Activated naive CD4-positive, alpha-beta T cell treated with anti-CD3 and anti-CD28 coated beads, Interleukin-2, amount 10 ng/mL, durations not matched to agents 7 days and 5 days (primary cell): ENCODE results near the gene APOL3.
"Not testable (repeated sequence)": the region's sequence is repeated elsewhere in the genome, so short reads cannot be mapped to it uniquely, and the experiment has no call there.

Experiments
- CTCF ChIA-PET: fragments of 350-600 bp; sonication (Branson Sonifier 250); formaldehyde crosslinking; loops from one replicate; lab custom pipeline; 2021; ENCODE audit warnings: antibody characterized with exemption; lab: Charles Lee
- DNase-seq: peaks from one replicate; pipeline ENCODE4 v3.0.0-alpha.2; 2020
- H3K27ac Mint-ChIP-seq: one replicate; pipeline ENCODE4 v1.8.0; 2021; ENCODE audit warnings: mild to moderate bottlenecking, moderate library complexity, mixed read lengths
- H3K27me3 Mint-ChIP-seq: one replicate; pipeline ENCODE4 v1.8.0; 2021; ENCODE audit warnings: mild to moderate bottlenecking, mixed read lengths
- H3K36me3 Mint-ChIP-seq: one replicate; pipeline ENCODE4 v1.8.0; 2021; ENCODE audit warnings: mixed read lengths
- H3K4me1 Mint-ChIP-seq: one replicate; pipeline ENCODE4 v1.8.0; 2021; ENCODE audit warnings: mixed read lengths
- H3K4me3 Mint-ChIP-seq: one replicate; pipeline ENCODE4 v1.8.0; 2021; ENCODE audit warnings: mild to moderate bottlenecking, moderate library complexity, mixed read lengths
- H3K9me3 Mint-ChIP-seq: one replicate; pipeline ENCODE4 v1.8.0; 2021; ENCODE audit warnings: mixed read lengths

The APOL3 gene

DNA sequence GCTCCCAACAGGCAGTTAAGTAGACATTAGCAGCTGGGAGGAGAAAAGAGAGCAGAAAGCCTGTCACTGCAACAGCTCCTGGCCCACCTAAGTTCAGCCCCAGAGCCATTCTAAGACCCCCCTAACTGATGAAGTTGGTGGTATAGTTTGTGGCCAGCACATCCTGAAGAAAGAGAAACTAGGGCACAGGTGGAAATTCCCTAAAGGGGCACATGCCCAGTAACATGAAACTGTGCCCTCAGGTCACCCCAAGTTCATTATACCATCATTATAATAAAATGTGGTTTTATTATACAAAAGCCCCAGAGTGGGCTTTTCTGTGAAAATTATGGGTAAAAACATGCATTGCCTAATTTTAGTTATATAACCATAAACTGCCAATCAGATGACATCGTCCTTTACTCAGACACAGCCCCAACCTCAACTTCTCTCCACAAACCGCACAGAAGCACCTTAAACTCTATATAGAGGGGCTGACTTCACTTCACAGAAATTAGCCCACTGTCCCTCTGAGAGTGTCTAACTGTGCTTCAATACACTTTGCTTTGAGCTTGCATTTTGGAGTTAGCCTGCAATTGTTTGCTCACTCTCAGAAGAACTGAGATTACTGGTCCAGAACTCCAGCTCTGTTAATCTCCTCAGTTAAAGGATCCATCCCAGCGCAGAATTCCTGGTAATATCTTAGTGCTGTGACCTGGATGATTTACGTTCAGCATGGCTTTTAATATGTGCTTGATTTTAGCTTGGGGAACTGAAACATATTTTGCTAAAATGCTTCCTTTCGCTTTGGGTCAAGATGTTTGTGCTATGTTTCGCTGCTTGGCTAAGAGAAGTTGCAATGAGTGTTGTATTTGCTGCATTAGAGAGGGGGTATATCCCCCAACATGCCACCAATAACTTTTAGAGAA, 1.8 kb upstream of the APOL3 start:
- DNase-seq: peak; percentile 40
- H3K27ac Mint-ChIP-seq: peak overlapping the region; percentile 93
- peaks cover 29% of the 10 kb centered on the region for H3K36me3 Mint-ChIP-seq
- H3K9me3 Mint-ChIP-seq: no peaks in the 10 kb centered on the region
- CTCF ChIA-PET: interaction anchor here (1.0 to 3.4 kb wide), 4 partner anchors 17 to 116 kb away, joined by 3 to 33 read pairs (median 5); partner anchors contain the start of gene APOL2
- peaks cover 86% of the 10 kb centered on the region for H3K4me1 Mint-ChIP-seq
- H3K27me3 Mint-ChIP-seq: peaks cover 5% of the 10 kb centered on the region
- peak overlapping the region; percentile 27 for H3K4me3 Mint-ChIP-seq

DNA sequence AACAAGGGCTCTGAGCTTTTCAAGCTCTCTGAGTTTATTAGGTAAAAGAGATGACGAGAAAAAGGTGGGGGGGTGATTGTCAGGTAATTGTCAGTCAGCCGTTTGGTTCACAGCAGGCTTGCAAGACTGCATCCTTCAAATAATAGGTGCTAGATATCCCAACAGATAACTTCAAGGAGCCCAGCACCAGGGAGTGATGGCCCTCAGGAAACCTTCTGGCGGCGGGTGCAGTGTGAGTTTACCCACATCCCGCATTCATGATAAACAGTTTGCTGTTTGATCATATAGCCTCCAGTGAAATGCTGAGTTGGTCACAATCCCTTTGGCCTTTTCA, 1.2 kb upstream of the APOL3 start:
- Mint-ChIP-seq H3K27ac (peak overlapping the region; percentile 93), H3K4me3 (peak overlapping the region; percentile 51), H3K36me3 (peaks cover 35% of the 10 kb centered on the region), H3K4me1 (peaks cover 86% of the 10 kb centered on the region)
- not testable (repeated sequence) for H3K9me3 Mint-ChIP-seq, H3K27me3 Mint-ChIP-seq
- peak; percentile 47 for DNase-seq
- CTCF ChIA-PET: interaction anchor here (3.4 kb wide), 1 partner anchor 18 kb away, joined by 33 read pairs; no protein-coding TSS in a partner anchor

DNA sequence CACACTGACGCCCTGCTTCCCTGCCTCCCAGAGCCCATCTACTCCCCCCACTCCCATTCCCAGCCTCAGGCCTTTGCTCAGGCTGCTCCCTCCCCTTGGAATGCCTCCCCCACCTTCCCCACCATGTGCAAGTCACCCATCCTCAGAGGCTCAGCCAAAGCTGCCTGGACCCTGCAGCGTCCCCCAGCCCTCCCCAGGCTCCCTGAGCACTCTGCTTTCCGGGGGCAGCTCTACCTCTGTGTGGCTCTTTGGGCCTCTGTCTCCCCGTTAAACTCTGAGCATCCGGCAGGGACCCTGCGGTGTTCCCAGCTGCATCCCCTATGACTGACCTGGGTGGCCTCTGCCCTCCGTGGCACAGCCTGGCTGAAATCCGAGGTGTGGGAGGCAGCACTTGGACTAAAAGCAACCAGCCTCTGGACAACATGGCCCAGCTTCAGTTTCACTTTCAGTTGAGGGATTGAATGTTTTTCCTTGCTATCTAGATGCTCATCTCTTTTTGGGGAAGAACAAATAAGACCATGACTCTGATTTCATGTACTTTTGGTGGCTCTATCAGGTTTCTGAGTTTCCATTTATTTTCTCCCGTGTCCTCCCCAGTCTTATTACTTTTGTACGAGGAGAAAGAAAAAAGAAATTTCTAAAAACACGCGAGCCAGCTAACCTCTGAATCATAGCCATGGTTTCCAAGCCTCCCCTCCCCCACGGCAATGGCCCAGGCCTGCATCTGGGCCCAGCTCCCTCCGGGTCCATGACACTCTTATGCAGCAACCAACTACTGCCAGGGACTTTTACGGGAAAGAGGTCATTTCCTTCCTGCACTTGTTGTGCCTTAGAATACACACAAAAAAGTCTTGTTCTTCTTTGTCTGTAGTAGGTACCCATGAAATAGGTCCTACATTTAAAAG, 3.8 kb downstream of the APOL3 start:
- CTCF ChIA-PET: interaction anchor here (1.6 kb wide), 1 partner anchor 21 kb away, joined by 4 read pairs; no protein-coding TSS in a partner anchor
- Mint-ChIP-seq H3K27me3 (no peaks in the 10 kb centered on the region), H3K36me3 (peaks cover 79% of the 10 kb centered on the region), H3K4me3 (peak overlapping the region; percentile 99), H3K4me1 (peaks cover 89% of the 10 kb centered on the region), H3K27ac (peak overlapping the region; percentile 96), H3K9me3 (peaks cover 7% of the 10 kb centered on the region)
- DNase-seq: peak; percentile 73

DNA sequence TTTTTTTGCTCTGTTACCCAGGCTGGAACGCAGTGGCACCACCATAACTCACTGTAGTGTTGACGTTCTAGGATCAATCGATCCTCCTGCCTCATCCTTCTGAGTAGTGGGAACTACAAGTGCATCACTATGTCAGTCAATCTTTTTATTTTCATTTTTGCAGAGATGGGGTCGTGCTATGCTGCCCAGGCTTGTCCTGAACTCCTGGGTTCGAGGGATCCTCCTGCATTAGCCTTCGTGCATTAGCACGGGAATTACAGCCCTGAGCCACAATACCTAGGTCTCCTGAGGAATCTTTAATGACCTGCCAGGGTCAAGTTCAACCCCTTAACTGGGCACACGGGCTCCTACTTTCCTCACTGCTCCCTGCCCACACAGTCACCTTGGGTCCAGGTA, 4.4 kb downstream of the APOL3 start:
- peaks cover 89% of the 10 kb centered on the region for H3K4me1 Mint-ChIP-seq
- CTCF ChIA-PET: interaction anchor here (1.6 kb wide), 1 partner anchor 22 kb away, joined by 4 read pairs; no protein-coding TSS in a partner anchor
- H3K27me3 Mint-ChIP-seq: no peaks in the 10 kb centered on the region
- H3K9me3 Mint-ChIP-seq: peaks cover 8% of the 10 kb centered on the region
- peak overlapping the region; percentile 96 for H3K27ac Mint-ChIP-seq
- H3K36me3 Mint-ChIP-seq: peaks cover 85% of the 10 kb centered on the region
- no peak for DNase-seq
- peak overlapping the region; percentile 99 for H3K4me3 Mint-ChIP-seq

DNA sequence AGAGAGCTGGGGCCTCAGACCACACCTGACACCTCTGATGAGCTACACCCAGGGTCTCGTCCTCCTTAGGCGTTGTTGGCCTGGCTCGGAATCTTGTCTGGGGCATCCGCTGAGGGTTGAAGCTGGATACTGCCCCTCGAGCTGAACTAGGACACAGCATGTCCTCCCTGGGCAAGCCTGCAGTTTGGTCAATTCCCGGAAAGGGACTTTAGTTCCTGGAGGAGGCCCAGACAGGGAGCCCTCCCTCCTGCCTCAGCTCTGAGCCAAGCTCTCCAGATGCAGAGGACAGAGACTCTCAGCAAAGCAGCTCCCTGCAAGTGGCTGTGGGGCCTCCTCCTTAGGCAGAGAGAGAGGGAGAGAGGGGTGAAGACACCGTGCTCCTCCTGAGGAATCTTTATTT, 4.9 kb downstream of the APOL3 start:
- peak overlapping the region; percentile 96 for H3K27ac Mint-ChIP-seq
- CTCF ChIA-PET: interaction anchor here (1.1 to 1.6 kb wide), 2 partner anchors 8 to 22 kb away, joined by 4 read pairs; no protein-coding TSS in a partner anchor
- H3K4me1 Mint-ChIP-seq: peaks cover 89% of the 10 kb centered on the region
- H3K4me3 Mint-ChIP-seq: peak overlapping the region; percentile 99
- no peak for DNase-seq
- H3K36me3 Mint-ChIP-seq: peaks cover 89% of the 10 kb centered on the region
- H3K27me3 Mint-ChIP-seq: no peaks in the 10 kb centered on the region
- H3K9me3 Mint-ChIP-seq: peaks cover 8% of the 10 kb centered on the region

DNA sequence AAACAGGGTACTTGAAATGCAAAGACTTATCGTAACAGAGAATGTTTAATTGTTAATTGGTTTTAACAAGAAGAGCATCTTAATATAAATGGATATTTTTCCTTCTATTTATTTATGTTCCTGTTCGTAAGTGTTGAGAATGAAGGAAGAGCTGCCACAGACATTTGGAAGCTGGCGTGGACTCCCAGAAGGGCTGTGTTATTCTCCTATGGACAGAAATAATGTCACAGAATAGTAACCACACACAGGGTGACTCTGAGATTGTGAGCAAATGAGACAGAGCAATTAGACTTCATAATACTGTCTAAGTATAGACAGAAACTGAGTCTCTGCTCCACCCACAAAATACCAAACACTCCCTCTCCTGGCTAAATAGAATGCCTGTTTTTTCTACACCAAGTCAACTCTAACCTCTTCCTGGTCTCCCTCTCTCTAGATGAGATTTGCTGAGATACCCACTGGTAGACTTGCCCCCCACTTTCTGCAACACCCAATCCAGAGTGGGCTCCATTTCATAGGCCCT, 6.1 kb downstream of the APOL3 start:
- Mint-ChIP-seq H3K27ac (peak overlapping the region; percentile 11), H3K36me3 (peaks cover 84% of the 10 kb centered on the region), H3K9me3 (peaks cover 8% of the 10 kb centered on the region), H3K4me1 (peaks cover 79% of the 10 kb centered on the region), H3K4me3 (no peak overlapping the region), H3K27me3 (no peaks in the 10 kb centered on the region)
- CTCF ChIA-PET: interaction anchor here (1.1 kb wide), 1 partner anchor 9 kb away, joined by 4 read pairs; no protein-coding TSS in a partner anchor
- no peak for DNase-seq

DNA sequence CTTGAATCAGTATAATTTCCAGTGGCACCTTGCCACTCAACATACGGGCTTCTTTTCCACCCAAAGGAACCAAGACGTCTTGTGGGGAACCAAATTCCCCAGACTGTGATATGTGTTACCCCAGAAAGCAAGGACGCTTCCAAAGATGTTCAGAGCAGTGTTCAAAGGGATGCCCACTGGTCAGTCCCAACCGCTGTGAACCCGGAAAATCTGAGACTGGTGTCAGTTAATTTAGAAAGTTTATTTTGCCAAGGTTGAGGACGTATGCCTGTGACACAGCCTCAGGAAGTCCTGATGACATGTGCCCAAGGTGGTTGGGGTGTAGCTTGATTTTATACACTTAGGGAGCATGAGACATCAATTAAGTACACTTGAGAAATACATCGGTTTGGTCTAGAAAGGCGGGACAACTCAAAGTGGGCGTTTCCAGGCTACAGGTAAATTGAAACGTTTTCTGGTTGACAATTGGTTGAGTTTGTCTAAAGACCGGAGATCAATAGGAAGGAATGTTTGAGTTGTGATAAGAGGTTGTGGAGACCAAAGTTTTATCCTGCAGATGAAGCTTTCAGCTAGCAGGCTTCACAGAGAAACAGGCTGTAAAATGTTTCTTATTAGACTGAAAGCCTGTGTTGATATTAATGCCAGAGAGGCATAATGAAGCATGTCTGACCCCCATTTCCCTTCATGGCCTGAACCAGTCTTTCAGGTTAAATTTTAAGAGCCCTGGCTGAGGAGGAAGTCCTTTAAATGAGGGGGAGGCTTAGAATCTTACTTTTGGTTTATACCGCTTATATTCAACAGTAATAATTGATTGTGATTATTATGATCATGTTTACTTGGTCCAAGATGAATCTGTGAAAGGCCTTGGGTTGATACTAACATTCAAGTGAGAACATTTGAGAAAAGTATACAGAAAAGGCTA, 6.8 kb downstream of the APOL3 start:
- no peaks in the 10 kb centered on the region for H3K27me3 Mint-ChIP-seq
- H3K27ac Mint-ChIP-seq: no peak overlapping the region
- CTCF ChIA-PET: interaction anchor here (2.3 to 2.4 kb wide), 3 partner anchors 25 to 85 kb away, joined by 4 to 11 read pairs (median 6); partner anchors contain the start of gene APOL2
- H3K4me3 Mint-ChIP-seq: no peak overlapping the region
- peaks cover 8% of the 10 kb centered on the region for H3K9me3 Mint-ChIP-seq
- H3K4me1 Mint-ChIP-seq: peaks cover 72% of the 10 kb centered on the region
- no peak for DNase-seq
- H3K36me3 Mint-ChIP-seq: peaks cover 79% of the 10 kb centered on the region

DNA sequence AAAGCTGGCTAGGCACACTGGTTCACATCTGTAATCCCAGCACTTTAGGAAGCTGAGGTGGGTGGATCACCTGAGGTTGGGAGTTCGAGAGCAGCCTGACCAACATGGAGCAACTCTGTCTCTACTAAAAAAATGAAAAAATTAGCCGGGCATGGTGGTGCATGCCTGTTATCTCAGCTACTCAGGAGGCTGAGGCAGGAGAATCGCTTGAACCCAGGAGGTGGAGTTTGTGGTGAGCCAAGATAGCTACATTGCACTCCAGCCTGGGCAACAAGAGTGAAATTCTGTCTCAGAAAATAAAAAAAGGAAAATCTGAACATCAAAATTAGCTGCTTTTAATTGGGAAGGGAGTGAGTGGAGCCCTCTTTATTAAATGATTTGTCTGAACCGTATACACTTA, 7.7 kb downstream of the APOL3 start:
- H3K9me3 Mint-ChIP-seq, H3K27ac Mint-ChIP-seq, DNase-seq, H3K27me3 Mint-ChIP-seq, H3K4me3 Mint-ChIP-seq: not testable (repeated sequence)
- peaks cover 64% of the 10 kb centered on the region for H3K4me1 Mint-ChIP-seq
- CTCF ChIA-PET: interaction anchor here (0.9 to 2.4 kb wide), 5 partner anchors 11 to 86 kb away, joined by 3 to 11 read pairs (median 4); partner anchors contain the start of gene APOL2
- H3K36me3 Mint-ChIP-seq: peaks cover 78% of the 10 kb centered on the region

DNA sequence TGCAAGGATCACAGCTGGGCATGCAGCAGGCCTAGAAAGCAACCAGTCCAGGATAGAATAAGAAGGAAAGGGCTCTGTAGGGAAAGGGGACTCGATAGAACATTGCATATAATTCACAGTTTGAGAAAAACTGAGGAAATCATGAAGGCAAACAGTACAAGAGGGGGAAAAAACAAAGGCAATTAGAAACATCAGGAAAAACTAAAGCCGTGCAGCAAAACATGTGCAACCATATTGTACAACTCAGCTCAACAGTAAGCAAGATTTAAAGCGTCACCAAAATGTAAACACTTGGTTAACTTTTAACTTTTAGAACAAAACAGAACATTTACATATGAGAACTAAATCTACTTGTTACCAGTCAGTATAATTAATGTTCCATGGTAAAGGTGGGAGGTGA, 8.5 kb downstream of the APOL3 start:
- Mint-ChIP-seq H3K27me3 (no peaks in the 10 kb centered on the region), H3K36me3 (peaks cover 79% of the 10 kb centered on the region), H3K27ac (peak overlapping the region; percentile 33), H3K4me3 (no peak overlapping the region), H3K9me3 (peaks cover 8% of the 10 kb centered on the region), H3K4me1 (peaks cover 56% of the 10 kb centered on the region)
- CTCF ChIA-PET: interaction anchor here (1.0 to 2.4 kb wide), 5 partner anchors 9 to 86 kb away, joined by 3 to 11 read pairs (median 5); partner anchors contain the start of genes APOL2 and APOL3
- DNase-seq: no peak

DNA sequence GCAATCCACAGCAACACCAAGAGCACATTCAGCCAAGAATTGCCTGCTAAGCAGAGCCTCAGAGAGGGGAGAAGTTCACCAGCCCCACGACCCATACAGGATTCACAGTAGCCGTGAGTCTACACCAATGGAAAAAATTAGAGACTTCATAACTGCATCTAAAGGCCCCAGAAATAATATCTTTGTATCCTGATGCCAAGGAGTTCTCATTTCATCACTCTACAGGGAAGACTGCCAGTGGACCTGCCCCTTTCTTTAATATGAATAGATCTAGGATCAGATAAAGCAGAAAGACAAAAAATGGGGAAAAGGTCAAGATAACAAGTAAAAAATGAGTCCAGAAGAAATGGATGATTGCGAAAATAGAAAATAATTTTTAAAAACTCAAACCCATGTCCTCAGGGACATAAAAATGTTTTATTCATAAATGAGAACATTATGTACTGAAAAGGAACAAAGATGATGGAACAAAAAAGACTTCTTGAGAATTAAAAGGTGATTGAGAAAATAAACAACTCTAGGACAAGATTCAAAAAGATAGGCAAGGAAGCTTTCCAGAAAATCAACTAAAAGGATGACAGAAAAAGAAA, 9.5 kb downstream of the APOL3 start:
- H3K27me3 Mint-ChIP-seq: no peaks in the 10 kb centered on the region
- CTCF ChIA-PET: interaction anchor here (1.3 to 2.4 kb wide), 3 partner anchors 10 to 87 kb away, joined by 4 to 6 read pairs (median 5); partner anchors contain the start of genes APOL2 and APOL3
- H3K27ac Mint-ChIP-seq: peak overlapping the region; percentile 59
- peaks cover 47% of the 10 kb centered on the region for H3K4me1 Mint-ChIP-seq
- H3K36me3 Mint-ChIP-seq: peaks cover 69% of the 10 kb centered on the region
- peaks cover 8% of the 10 kb centered on the region for H3K9me3 Mint-ChIP-seq
- H3K4me3 Mint-ChIP-seq: no peak overlapping the region
- no peak for DNase-seq

DNA sequence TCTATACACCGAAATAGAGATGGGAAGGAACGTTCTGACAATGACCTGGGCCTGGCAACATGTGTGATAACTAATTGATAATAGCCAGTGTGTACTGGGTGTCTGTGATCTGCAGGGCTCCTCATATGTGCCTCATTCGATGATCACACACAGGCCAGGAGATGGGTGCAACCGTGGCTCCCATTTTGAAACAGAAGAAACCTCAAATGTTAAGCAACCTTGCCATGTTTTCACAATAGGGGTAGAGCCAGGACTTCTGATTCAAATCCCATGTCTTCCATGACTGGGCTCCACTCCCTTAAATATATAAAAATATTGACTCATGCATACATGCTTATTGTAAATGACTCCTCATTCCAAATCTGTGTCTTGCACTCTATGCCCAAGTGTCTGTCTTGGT, 11.1 kb downstream of the APOL3 start:
- peaks cover 30% of the 10 kb centered on the region for H3K4me1 Mint-ChIP-seq
- H3K27me3 Mint-ChIP-seq: no peaks in the 10 kb centered on the region
- DNase-seq: no peak
- peaks cover 61% of the 10 kb centered on the region for H3K36me3 Mint-ChIP-seq
- no peak overlapping the region for H3K4me3 Mint-ChIP-seq
- no peak overlapping the region for H3K27ac Mint-ChIP-seq
- CTCF ChIA-PET: interaction anchor here (1.2 kb wide), 1 partner anchor 129 kb away, joined by 3 read pairs; no protein-coding TSS in a partner anchor
- peaks cover 8% of the 10 kb centered on the region for H3K9me3 Mint-ChIP-seq

DNA sequence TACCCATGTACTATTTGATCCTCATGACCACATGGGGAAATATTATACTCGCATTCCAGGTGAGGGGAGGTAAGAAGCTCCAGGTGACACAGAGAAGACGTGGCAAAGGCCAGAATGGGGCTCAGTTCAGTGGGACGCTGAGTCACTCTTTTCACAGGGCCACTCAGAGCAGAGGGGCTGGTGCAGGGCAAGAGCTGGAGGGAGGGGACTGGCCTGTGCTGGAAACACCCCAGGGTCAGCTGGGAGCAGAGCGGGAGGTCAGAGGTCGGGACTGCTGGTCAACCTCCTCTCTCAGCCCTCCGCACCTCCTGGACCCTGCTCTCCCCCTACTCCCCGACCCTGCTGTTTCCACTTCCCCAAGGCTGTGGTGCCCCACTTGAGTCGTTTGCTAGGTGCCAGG, 12.1 kb downstream of the APOL3 start:
- Mint-ChIP-seq H3K27ac (no peak overlapping the region), H3K27me3 (no peaks in the 10 kb centered on the region), H3K4me1 (peaks cover 20% of the 10 kb centered on the region), H3K4me3 (no peak overlapping the region), H3K36me3 (peaks cover 62% of the 10 kb centered on the region), H3K9me3 (peaks cover 8% of the 10 kb centered on the region)
- CTCF ChIA-PET: interaction anchor here (1.2 kb wide), 1 partner anchor 31 kb away, joined by 4 read pairs; no protein-coding TSS in a partner anchor
- DNase-seq: no peak
